OCI-LY3 (cell line): ENCODE data around the gene RAD21L1.

Experiments
- H2AFZ ChIP-seq: fragments of 200-600, 300-600 bp; shearing (Covaris generic); 2 replicates; pipeline ENCODE4 v1.6.0; 2014; ENCODE audit warnings: antibody characterized with exemption, low read depth, low read length
- H3K27ac ChIP-seq: fragments of 200-600, 300-600 bp; sonication (generic); 2 replicates; pipeline ENCODE4 v1.5.1; 2014; ENCODE audit warnings: mild to moderate bottlenecking, low read length, moderate library complexity, mixed read lengths
- H3K27me3 ChIP-seq: fragments of 200-600, 300-600 bp; sonication (generic); 2 replicates; pipeline ENCODE4 v1.6.1; 2014; ENCODE audit warnings: low read depth, low read length, mixed read lengths
- H3K36me3 ChIP-seq: fragments of 200-600, 300-600 bp; sonication (generic); replicated peaks from 2 replicates; pipeline ENCODE3; 2014; ENCODE audit warnings: low read depth, low read length, mixed read lengths
- H3K4me1 ChIP-seq: fragments of 300-600, 200-600 bp; sonication (generic); 2 replicates; pipeline ENCODE4 v1.6.1; 2014; ENCODE audit warnings: low read length, mixed read lengths
- H3K4me2 ChIP-seq: fragments of 200-600, 300-600 bp; sonication (generic); 2 replicates; pipeline ENCODE4 v1.6.1; 2014; ENCODE audit warnings: low read length, mixed read lengths
- H3K4me3 ChIP-seq: fragments of 300-600, 200-600 bp; sonication (generic); 2 replicates; pipeline ENCODE4 v1.5.1; 2014; ENCODE audit warnings: antibody characterized with exemption, mild to moderate bottlenecking, low read length, moderate library complexity
- H3K79me2 ChIP-seq: fragments of 300-600, 200-600 bp; shearing (Covaris generic); 2 replicates; pipeline ENCODE4 v1.6.1; 2014; ENCODE audit warnings: mild to moderate bottlenecking, low read length, mixed read lengths
- H3K9ac ChIP-seq: fragments of 300-600, 200-600 bp; shearing (Covaris generic); 2 replicates; pipeline ENCODE4 v1.6.0; 2014; ENCODE audit warnings: mild to moderate bottlenecking, low read length, moderate library complexity
- H3K9me3 ChIP-seq: fragments of 200-600, 300-600 bp; shearing (Covaris generic); 2 replicates; pipeline ENCODE4 v1.6.1; 2014; ENCODE audit warnings: low read length, mixed read lengths; ENCODE audit not compliant: insufficient read depth
- H4K20me1 ChIP-seq: fragments of 200-600, 300-600 bp; sonication (generic); 2 replicates; pipeline ENCODE4 v1.6.1; 2016; ENCODE audit warnings: low read length, mixed read lengths; ENCODE audit not compliant: insufficient read depth
- CTCF ChIP-seq: fragments of 200-600, 300-600 bp; sonication (generic); IDR thresholded peaks from 2 replicates; pipeline ENCODE4 v1.5.1; 2014; ENCODE audit warnings: antibody characterized with exemption, low read length, low read depth
- EZH2phosphoT487 ChIP-seq: fragments of 200-600 bp; shearing (Covaris generic); IDR thresholded peaks from 2 replicates; pipeline ENCODE4 v1.6.1; 2018; ENCODE audit warnings: antibody characterized with exemption, mixed run types, low read depth

RAD21L1 gene

GRCh38 chr20:1180949-1181348 lies 44.9 kb upstream of the RAD21L1 start:
- Histone ChIP-seq H3K9ac (no peak overlapping the region), H3K9me3 (no peaks in the 10 kb centered on the region), H2AFZ (no peak overlapping the region), H3K4me1 (no peaks in the 10 kb centered on the region), H3K27me3 (no peaks in the 10 kb centered on the region), H4K20me1 (no peaks in the 10 kb centered on the region), H3K4me3 (no peak overlapping the region), H3K4me2 (no peak overlapping the region), H3K27ac (no peak overlapping the region), H3K79me2 (no peaks in the 10 kb centered on the region), H3K36me3 (no peaks in the 10 kb centered on the region)
- TF ChIP-seq CTCF (no peak), EZH2phosphoT487 (no peak)

- Histone ChIP-seq H3K9me3 (no peaks in the 10 kb centered on the region), H3K9ac (no peak overlapping the region), H3K27me3 (no peaks in the 10 kb centered on the region), H3K4me1 (no peaks in the 10 kb centered on the region), H3K79me2 (no peaks in the 10 kb centered on the region), H3K4me2 (no peak overlapping the region), H3K36me3 (no peaks in the 10 kb centered on the region), H4K20me1 (no peaks in the 10 kb centered on the region), H3K27ac (no peak overlapping the region), H2AFZ (no peak overlapping the region), H3K4me3 (no peak overlapping the region)
- TF ChIP-seq EZH2phosphoT487 (no peak), CTCF (no peak)
These were observed 43.7 kb upstream of the RAD21L1 start for GRCh38 chr20:1182106-1182505.

- Histone ChIP-seq H3K4me2 (no peak overlapping the region), H3K36me3 (no peaks in the 10 kb centered on the region), H2AFZ (no peak overlapping the region), H3K4me1 (no peaks in the 10 kb centered on the region), H3K27me3 (no peaks in the 10 kb centered on the region), H3K27ac (no peak overlapping the region), H3K4me3 (no peak overlapping the region), H3K79me2 (no peaks in the 10 kb centered on the region), H3K9me3 (no peaks in the 10 kb centered on the region), H3K9ac (no peak overlapping the region), H4K20me1 (no peaks in the 10 kb centered on the region)
- TF ChIP-seq CTCF (no peak), EZH2phosphoT487 (no peak)
These were observed 42.7 kb upstream of the RAD21L1 start for GRCh38 chr20:1183153-1183552.

- no peaks in the 10 kb centered on the region for H3K27me3 ChIP-seq
These were observed 41.6 kb upstream of the RAD21L1 start for GRCh38 chr20:1184260-1184637.

More at GRCh38 chr20:1184260-1184637, 41.6 kb upstream of the RAD21L1 start:
- H3K36me3 ChIP-seq = no peaks in the 10 kb centered on the region
- TF ChIP-seq EZH2phosphoT487 (no peak), CTCF (no peak)
- H3K9ac ChIP-seq = no peak overlapping the region
- H3K9me3 ChIP-seq = no peaks in the 10 kb centered on the region
- H4K20me1 ChIP-seq = no peaks in the 10 kb centered on the region
- no peak overlapping the region for H3K4me3 ChIP-seq
- H3K79me2 ChIP-seq = no peaks in the 10 kb centered on the region
- no peaks in the 10 kb centered on the region for H3K4me1 ChIP-seq
- no peak overlapping the region for H2AFZ ChIP-seq
- H3K27ac ChIP-seq = no peak overlapping the region
- no peak overlapping the region for H3K4me2 ChIP-seq
